Mucosa of rectum (tissue), 2 donors: ENCODE measurements around the gene ERFE.

Experiments
- H3K27ac ChIP-seq, 2 donors: one replicate each; pipeline ENCODE4 v1.7.0; 2013; ENCODE audit warnings: inconsistent platforms in 2 of 2, low read depth in 2 of 2, low read length in 2 of 2
- H3K27me3 ChIP-seq, 2 donors: one replicate each; pipeline ENCODE4 v1.7.0; 2013; ENCODE audit warnings: low read length in 2 of 2; ENCODE audit not compliant: control insufficient read depth in 2 of 2, insufficient read depth in 2 of 2
- H3K36me3 ChIP-seq, 2 donors: one replicate each; pipeline ENCODE4 v1.7.0; 2013; ENCODE audit warnings: low read length in 2 of 2; ENCODE audit not compliant: control insufficient read depth in 2 of 2, insufficient read depth in 2 of 2
- H3K4me1 ChIP-seq, 2 donors: one replicate each; pipeline ENCODE4 v1.7.0; 2013; ENCODE audit warnings: low read length in 2 of 2, mild to moderate bottlenecking in 1 of 2; ENCODE audit not compliant: control insufficient read depth in 2 of 2, insufficient read depth in 2 of 2
- H3K4me3 ChIP-seq, 2 donors: one replicate each; pipeline ENCODE4 v1.7.0; 2013; ENCODE audit warnings: low read length in 2 of 2
- H3K9ac ChIP-seq, 2 donors: one replicate each; pipeline ENCODE4 v1.7.0; 2013; ENCODE audit warnings: low read length in 2 of 2, low read depth in 1 of 2, mild to moderate bottlenecking in 1 of 2
- H3K9me3 ChIP-seq, 2 donors: one replicate each; pipeline ENCODE4 v1.7.0; 2013; ENCODE audit warnings: low read length in 2 of 2; ENCODE audit not compliant: control insufficient read depth in 2 of 2
- donor health status: healthy.
- donor health status: Normal muscosa, but diverticular disease.

Gene ERFE

GRCh38 chr2:238157506-238158017 lies 1.2 kb upstream of the ERFE start:
- no peaks in the 10 kb centered on the region for H3K9me3 ChIP-seq
- peaks cover 5 to 11% of the 10 kb centered on the region in 2 donors for H3K27me3 ChIP-seq
- H3K4me1 ChIP-seq = peaks cover 3 to 8% of the 10 kb centered on the region in 2 donors
- no peak overlapping the region for H3K9ac ChIP-seq
- no peak overlapping the region for H3K27ac ChIP-seq
- no peak overlapping the region for H3K4me3 ChIP-seq
- no peaks in the 10 kb centered on the region for H3K36me3 ChIP-seq

GRCh38 chr2:238158018-238158508 lies 707 bp upstream of the ERFE start:
- peaks cover 3 to 8% of the 10 kb centered on the region in 2 donors for H3K4me1 ChIP-seq
- peak overlapping the region in 1 of 2 donors; percentile 17 for H3K4me3 ChIP-seq
- H3K9me3 ChIP-seq = no peaks in the 10 kb centered on the region
- peaks cover 5 to 16% of the 10 kb centered on the region in 2 donors for H3K27me3 ChIP-seq
- no peaks in the 10 kb centered on the region for H3K36me3 ChIP-seq
- H3K9ac ChIP-seq = no peak overlapping the region
- H3K27ac ChIP-seq = no peak overlapping the region

GRCh38 chr2:238159071-238159539 lies 335 bp downstream of the ERFE start:
- no peaks in the 10 kb centered on the region for H3K9me3 ChIP-seq
- H3K36me3 ChIP-seq = no peaks in the 10 kb centered on the region
- peaks cover 5 to 19% of the 10 kb centered on the region in 2 donors for H3K27me3 ChIP-seq
- peaks cover 3 to 8% of the 10 kb centered on the region in 2 donors for H3K4me1 ChIP-seq
- peak overlapping the region; percentile 20 to 31 for H3K4me3 ChIP-seq
- no peak overlapping the region for H3K27ac ChIP-seq
- no peak overlapping the region for H3K9ac ChIP-seq

GRCh38 chr2:238159661-238160205 lies 963 bp downstream of the ERFE start:
- Histone ChIP-seq H3K27me3 (peaks cover 7 to 19% of the 10 kb centered on the region in 2 donors), H3K4me3 (no peak overlapping the region)

GRCh38 chr2:238160206-238161129 lies 1.7 kb downstream of the ERFE start:
- Histone ChIP-seq H3K9me3 (no peaks in the 10 kb centered on the region), H3K36me3 (no peaks in the 10 kb centered on the region), H3K4me3 (no peak overlapping the region), H3K4me1 (peaks cover 3 to 8% of the 10 kb centered on the region in 2 donors), H3K27ac (no peak overlapping the region), H3K9ac (no peak overlapping the region), H3K27me3 (peaks cover 7 to 19% of the 10 kb centered on the region in 2 donors)

More at GRCh38 chr2:238159661-238160205, 963 bp downstream of the ERFE start:
- no peak overlapping the region for H3K9ac ChIP-seq
- H3K36me3 ChIP-seq = no peaks in the 10 kb centered on the region
- H3K9me3 ChIP-seq = no peaks in the 10 kb centered on the region
- H3K4me1 ChIP-seq = peaks cover 3 to 8% of the 10 kb centered on the region in 2 donors
- no peak overlapping the region for H3K27ac ChIP-seq

GRCh38 chr2:238161291-238162051 lies 2.7 kb downstream of the ERFE start:
- Histone ChIP-seq H3K9ac (no peak overlapping the region), H3K4me3 (no peak overlapping the region), H3K4me1 (peaks cover 3 to 8% of the 10 kb centered on the region in 2 donors), H3K27me3 (peaks cover 7 to 19% of the 10 kb centered on the region in 2 donors), H3K27ac (no peak overlapping the region), H3K9me3 (no peaks in the 10 kb centered on the region), H3K36me3 (no peaks in the 10 kb centered on the region)

- peaks cover 3 to 8% of the 10 kb centered on the region in 2 donors for H3K4me1 ChIP-seq
- peaks cover 7 to 19% of the 10 kb centered on the region in 2 donors for H3K27me3 ChIP-seq
- no peak overlapping the region for H3K27ac ChIP-seq
- H3K4me3 ChIP-seq = no peak overlapping the region
- H3K9ac ChIP-seq = no peak overlapping the region
- H3K9me3 ChIP-seq = no peaks in the 10 kb centered on the region
- H3K36me3 ChIP-seq = no peaks in the 10 kb centered on the region
These were observed 3.6 kb downstream of the ERFE start for GRCh38 chr2:238162251-238162845.

- Histone ChIP-seq H3K9ac (no peak overlapping the region), H3K36me3 (peaks cover 0 to 4% of the 10 kb centered on the region in 2 donors), H3K9me3 (no peaks in the 10 kb centered on the region), H3K27ac (no peak overlapping the region), H3K27me3 (peaks cover 7 to 19% of the 10 kb centered on the region in 2 donors), H3K4me3 (no peak overlapping the region), H3K4me1 (peaks cover 3 to 8% of the 10 kb centered on the region in 2 donors)
These were observed 4.2 kb downstream of the ERFE start for GRCh38 chr2:238162846-238163441.
